ENCODE data around the gene ABHD2. TPM values are rescaled to one million over a fixed set of nuclear protein-coding genes. Genes with fewer than 3 reads are reported as not detected.

The ABHD2 gene
- total and polyA plus RNA-seq, 2 donors (not counting 3 experiments of a cell fraction or from before 2014, with no cell fraction given) = 14.0 to 62.2 TPM

GRCh38 chr15:89142423-89142822, 54.2 kb downstream of the ABHD2 start:
- H3K9me1 ChIP-seq (replicated peaks; ENCODE audit: control insufficient read depth, extremely low read depth, insufficient read depth, low read length) = no peaks in the 10 kb centered on the region
- no peak overlapping the region for H3K4me3 ChIP-seq (replicated peaks in 1 of 3; ENCODE audit: insufficient read depth in 1 of 3, low read depth in 1 of 3, low read length in 3 of 3)
- no peak overlapping the region for H2AFZ ChIP-seq (ENCODE audit: low read depth, low read length)
- no peak overlapping the region for H3K9ac ChIP-seq (replicated peaks; ENCODE audit: extremely low read depth, insufficient read depth, low read length)
- TF ChIP-seq EZH2 (IDR thresholded peaks at IDR 0.05; ENCODE audit: borderline replicate concordance, low read depth, low read length, severe bottlenecking) = no peak
- TF ChIP-seq POLR2AphosphoS5 (IDR thresholded peaks at IDR 0.05; ENCODE audit: insufficient read depth, low read depth, low read length) = no peak
- TF ChIP-seq FOS (IDR thresholded peaks at IDR 0.05; ENCODE audit: borderline replicate concordance, insufficient read depth, low read length) = no peak
- TF ChIP-seq CTCF (IDR thresholded peaks at IDR 0.05; ENCODE audit: extremely low read depth in 1 of 2, insufficient read depth in 1 of 2, low read depth in 1 of 2, low read length in 2 of 2) = no peak
- TF ChIP-seq MYC (IDR thresholded peaks at IDR 0.05; ENCODE audit: low read depth, low read length) = no peak
- no peak for TF ChIP-seq JUN (IDR thresholded peaks at IDR 0.05; ENCODE audit: borderline replicate concordance, insufficient read depth, insufficient read length, low read depth)
- no peak for TF ChIP-seq MAX (IDR thresholded peaks at IDR 0.05; ENCODE audit: insufficient read depth, insufficient read length)
- TF ChIP-seq GATA2 (IDR thresholded peaks at IDR 0.05; ENCODE audit: insufficient read depth, insufficient read length, low read depth, low read length) = no peak
- TF ChIP-seq POLR2A (IDR thresholded peaks at IDR 0.05; ENCODE audit: low read depth, low read length) = no peak
- no TSS peak for BruUV-seq (replicated peaks)
- no peaks in the 10 kb centered on the region for H3K9me3 ChIP-seq (replicated peaks; ENCODE audit: control insufficient read depth, insufficient read depth, low read length)
- H3K27ac ChIP-seq (ENCODE audit: insufficient read depth, low read depth, low read length) = no peak overlapping the region
- no peak for DNase-seq (ENCODE audit: low read depth, low spot score)
- H3K79me2 ChIP-seq (ENCODE audit: control insufficient read depth, insufficient read depth, low read length) = peaks cover 2% of the 10 kb centered on the region
- no peaks in the 10 kb centered on the region for H3K36me3 ChIP-seq (ENCODE audit: control insufficient read depth in 2 of 2, extremely low read depth in 1 of 2, insufficient read depth in 2 of 2, low read length in 2 of 2)
- ChIA-PET POLR2A (interaction anchor here (1.6 kb wide), 1 partner anchor 10 kb away, joined by 5 read pairs; no protein-coding TSS in a partner anchor), CTCF (interaction anchor here (0.5 to 1.8 kb wide), 4 partner anchors 13 to 223 kb away, joined by 4 to 10 read pairs (median 6); no protein-coding TSS in a partner anchor)
- dilution Hi-C loops (cut with MboI; ENCODE audit: extremely low pct_ligation_motif_present, low sequenced_read_pairs) = no loop called here
- H3K4me1 ChIP-seq (ENCODE audit: control insufficient read depth, extremely low read depth, insufficient read depth, low read length) = peaks cover 30% of the 10 kb centered on the region
- H3K4me2 ChIP-seq (ENCODE audit: insufficient read depth, low read length) = no peak overlapping the region
- intact Hi-C loops (cut with micrococcal nuclease) = no loop called here
- FAIRE-seq = no peak
- H4K20me1 ChIP-seq (replicated peaks; ENCODE audit: control insufficient read depth, extremely low read depth, insufficient read depth, low read length) = no peaks in the 10 kb centered on the region
- no peaks in the 10 kb centered on the region for H3K27me3 ChIP-seq (ENCODE audit: control insufficient read depth in 2 of 2, insufficient read depth in 2 of 2, low read length in 2 of 2)

All from endothelial cell of umbilical vein (primary cell).